ENCODE measurements around the gene TNS3.

Gene TNS3

GRCh38 chr7:47572939-47573757, 8.8 kb downstream of the TNS3 start:
- H3K27ac Mint-ChIP-seq, result no peak overlapping the region

GRCh38 chr7:47572094-47572445, 9.8 kb downstream of the TNS3 start:
- no peak overlapping the region for H3K4me3 Mint-ChIP-seq
- peaks cover 0 to 7% of the 10 kb centered on the region in 2 donors for H3K9me3 Mint-ChIP-seq
- DNase-seq (no peak), ATAC-seq (replicated peaks) (no peak)
- H3K36me3 Mint-ChIP-seq (ENCODE audit: insufficient read depth), result no peaks in the 10 kb centered on the region
- no peaks in the 10 kb centered on the region for H3K4me1 Mint-ChIP-seq (ENCODE audit: low read depth in 2 of 2)
- peaks cover 0 to 8% of the 10 kb centered on the region in 2 donors for H3K27me3 Mint-ChIP-seq
- no peak overlapping the region for H3K27ac Mint-ChIP-seq

More at GRCh38 chr7:47572939-47573757, 8.8 kb downstream of the TNS3 start:
- Mint-ChIP-seq H3K4me3 (no peak overlapping the region), H3K36me3 (ENCODE audit: insufficient read depth) (no peaks in the 10 kb centered on the region), H3K27me3 (peaks cover 0 to 8% of the 10 kb centered on the region in 2 donors), H3K4me1 (ENCODE audit: low read depth in 2 of 2) (no peaks in the 10 kb centered on the region), H3K9me3 (peaks cover 0 to 7% of the 10 kb centered on the region in 2 donors)
- no peak for DNase-seq
- no peak for ATAC-seq (replicated peaks)

GRCh38 chr7:47571331-47572093, 10.4 kb downstream of the TNS3 start:
- no peak overlapping the region for H3K4me3 Mint-ChIP-seq
- H3K27ac Mint-ChIP-seq, result no peak overlapping the region
- ATAC-seq (replicated peaks), result no peak

GRCh38 chr7:47570649-47571050, 11.3 kb downstream of the TNS3 start:
- no peaks in the 10 kb centered on the region for H3K4me1 Mint-ChIP-seq (ENCODE audit: low read depth in 2 of 2)
- no peak for DNase-seq
- H3K4me3 Mint-ChIP-seq, result no peak overlapping the region
- no peaks in the 10 kb centered on the region for H3K36me3 Mint-ChIP-seq (ENCODE audit: insufficient read depth)
- peaks cover 0 to 7% of the 10 kb centered on the region in 2 donors for H3K9me3 Mint-ChIP-seq
- ATAC-seq (replicated peaks), result no peak
- peaks cover 0 to 8% of the 10 kb centered on the region in 2 donors for H3K27me3 Mint-ChIP-seq
- no peak overlapping the region for H3K27ac Mint-ChIP-seq

More at GRCh38 chr7:47571331-47572093, 10.4 kb downstream of the TNS3 start:
- Mint-ChIP-seq H3K27me3 (peaks cover 0 to 8% of the 10 kb centered on the region in 2 donors), H3K4me1 (ENCODE audit: low read depth in 2 of 2) (no peaks in the 10 kb centered on the region), H3K9me3 (peaks cover 0 to 7% of the 10 kb centered on the region in 2 donors), H3K36me3 (ENCODE audit: insufficient read depth) (no peaks in the 10 kb centered on the region)
- DNase-seq, result no peak

- no peak for ATAC-seq (replicated peaks)
Observed at GRCh38 chr7:47568547-47568946, 13.4 kb downstream of the TNS3 start.

GRCh38 chr7:47568056-47568455, 13.9 kb downstream of the TNS3 start:
- ATAC-seq (replicated peaks) (no peak), DNase-seq (no peak)
- H3K9me3 Mint-ChIP-seq, result peaks cover 0 to 7% of the 10 kb centered on the region in 2 donors
- H3K36me3 Mint-ChIP-seq (ENCODE audit: insufficient read depth), result no peaks in the 10 kb centered on the region
- H3K27me3 Mint-ChIP-seq, result peaks cover 0 to 8% of the 10 kb centered on the region in 2 donors
- no peak overlapping the region for H3K4me3 Mint-ChIP-seq
- H3K27ac Mint-ChIP-seq, result no peak overlapping the region
- H3K4me1 Mint-ChIP-seq (ENCODE audit: low read depth in 2 of 2), result no peaks in the 10 kb centered on the region

More at GRCh38 chr7:47568547-47568946, 13.4 kb downstream of the TNS3 start:
- no peak for DNase-seq
- no peak overlapping the region for H3K4me3 Mint-ChIP-seq
- no peak overlapping the region for H3K27ac Mint-ChIP-seq
- H3K27me3 Mint-ChIP-seq, result peaks cover 0 to 8% of the 10 kb centered on the region in 2 donors
- H3K36me3 Mint-ChIP-seq (ENCODE audit: insufficient read depth), result no peaks in the 10 kb centered on the region
- H3K9me3 Mint-ChIP-seq, result peaks cover 0 to 7% of the 10 kb centered on the region in 2 donors
- H3K4me1 Mint-ChIP-seq (ENCODE audit: low read depth in 2 of 2), result no peaks in the 10 kb centered on the region

- no peak overlapping the region for H3K27ac Mint-ChIP-seq
- ATAC-seq (replicated peaks), result no peak
- no peaks in the 10 kb centered on the region for H3K4me1 Mint-ChIP-seq (ENCODE audit: low read depth in 2 of 2)
- peaks cover 0 to 2% of the 10 kb centered on the region in 2 donors for H3K9me3 Mint-ChIP-seq
- no peak overlapping the region for H3K4me3 Mint-ChIP-seq
- no peaks in the 10 kb centered on the region for H3K27me3 Mint-ChIP-seq
- no peak for DNase-seq
- no peaks in the 10 kb centered on the region for H3K36me3 Mint-ChIP-seq (ENCODE audit: insufficient read depth)
Observed at GRCh38 chr7:47565640-47566250, 16.2 kb downstream of the TNS3 start.

- Mint-ChIP-seq H3K4me3 (no peak overlapping the region), H3K27ac (no peak overlapping the region), H3K9me3 (peaks cover 0 to 4% of the 10 kb centered on the region in 2 donors), H3K27me3 (no peaks in the 10 kb centered on the region), H3K4me1 (ENCODE audit: low read depth in 2 of 2) (no peaks in the 10 kb centered on the region), H3K36me3 (ENCODE audit: insufficient read depth) (no peaks in the 10 kb centered on the region)
- ATAC-seq (replicated peaks) (no peak), DNase-seq (no peak)
Observed at GRCh38 chr7:47563521-47563920, 18.4 kb downstream of the TNS3 start.

- ATAC-seq (replicated peaks) (no peak), DNase-seq (no peak)
- Mint-ChIP-seq H3K27ac (no peak overlapping the region), H3K36me3 (ENCODE audit: insufficient read depth) (no peaks in the 10 kb centered on the region), H3K4me1 (ENCODE audit: low read depth in 2 of 2) (no peaks in the 10 kb centered on the region), H3K9me3 (peaks cover 0 to 4% of the 10 kb centered on the region in 2 donors), H3K27me3 (no peaks in the 10 kb centered on the region), H3K4me3 (no peak overlapping the region)
Observed at GRCh38 chr7:47561715-47562446, 20.0 kb downstream of the TNS3 start.

GRCh38 chr7:47559306-47560220, 22.3 kb downstream of the TNS3 start:
- DNase-seq (no peak), ATAC-seq (replicated peaks) (no peak)
- no peaks in the 10 kb centered on the region for H3K4me1 Mint-ChIP-seq (ENCODE audit: low read depth in 2 of 2)
- no peak overlapping the region for H3K27ac Mint-ChIP-seq
- no peaks in the 10 kb centered on the region for H3K36me3 Mint-ChIP-seq (ENCODE audit: insufficient read depth)
- no peak overlapping the region for H3K4me3 Mint-ChIP-seq
- no peaks in the 10 kb centered on the region for H3K27me3 Mint-ChIP-seq
- H3K9me3 Mint-ChIP-seq, result peaks cover 0 to 4% of the 10 kb centered on the region in 2 donors

- no peaks in the 10 kb centered on the region for H3K27me3 Mint-ChIP-seq
- H3K4me3 Mint-ChIP-seq, result no peak overlapping the region
- ATAC-seq (replicated peaks) (no peak), DNase-seq (no peak)
- H3K27ac Mint-ChIP-seq, result no peak overlapping the region
- no peaks in the 10 kb centered on the region for H3K36me3 Mint-ChIP-seq (ENCODE audit: insufficient read depth)
- no peaks in the 10 kb centered on the region for H3K4me1 Mint-ChIP-seq (ENCODE audit: low read depth in 2 of 2)
- H3K9me3 Mint-ChIP-seq, result peaks cover 0 to 4% of the 10 kb centered on the region in 2 donors
Observed at GRCh38 chr7:47557694-47558670, 23.9 kb downstream of the TNS3 start.
